Measurements from ENCODE around the gene RARRES2. TPM values are rescaled to one million over a fixed set of nuclear protein-coding genes. Genes with fewer than 3 reads are reported as not detected.
"Not testable (repeated sequence)": the region's sequence is repeated elsewhere in the genome, so short reads cannot be mapped to it uniquely, and the experiment has no call there.

RARRES2 gene
- total RNA-seq, 1 donor from 2014 or later, result 19.4 TPM

- not testable (repeated sequence) for H3K27ac ChIP-seq (ENCODE audit: low read depth, low read length); H3K79me2 ChIP-seq (ENCODE audit: insufficient read depth, low read length); H4K20me1 ChIP-seq (ENCODE audit: insufficient read depth, low read length); H2AFZ ChIP-seq (ENCODE audit: low read depth, low read length); H3K4me2 ChIP-seq (ENCODE audit: low read length); H3K27me3 Mint-ChIP-seq (ENCODE audit: low read depth, unreplicated experiment); H3K4me3 Mint-ChIP-seq (ENCODE audit: unreplicated experiment); H3K9me3 ChIP-seq (ENCODE audit: insufficient read depth, low read depth, low read length); H3K27ac Mint-ChIP-seq (ENCODE audit: unreplicated experiment); H3K4me1 ChIP-seq (ENCODE audit: insufficient read depth, low read length); H3K4me3 ChIP-seq (ENCODE audit: insufficient read depth, low read depth, low read length); H3K27me3 ChIP-seq (ENCODE audit: insufficient read depth, low read length); H3K9ac ChIP-seq (ENCODE audit: low read length); H3K36me3 ChIP-seq (ENCODE audit: insufficient read depth, low read length); H3K36me3 Mint-ChIP-seq (ENCODE audit: low read depth, unreplicated experiment); DNase-seq (ENCODE audit: low read depth); FAIRE-seq; H3K9me3 Mint-ChIP-seq (ENCODE audit: unreplicated experiment)
- H3K4me1 Mint-ChIP-seq (ENCODE audit: low read depth, unreplicated experiment), result peaks cover 16% of the 10 kb centered on the region
Measured at GRCh38 chr7:150304499-150305258, 36.8 kb downstream of the RARRES2 start.

- H2AFZ ChIP-seq (ENCODE audit: low read depth, low read length); H3K27me3 Mint-ChIP-seq (ENCODE audit: low read depth, unreplicated experiment); H3K27ac Mint-ChIP-seq (ENCODE audit: unreplicated experiment); H3K4me3 Mint-ChIP-seq (ENCODE audit: unreplicated experiment); H3K27me3 ChIP-seq (ENCODE audit: insufficient read depth, low read length); H3K36me3 Mint-ChIP-seq (ENCODE audit: low read depth, unreplicated experiment); H3K4me3 ChIP-seq (ENCODE audit: insufficient read depth, low read depth, low read length); H3K27ac ChIP-seq (ENCODE audit: low read depth, low read length); H4K20me1 ChIP-seq (ENCODE audit: insufficient read depth, low read length); H3K9ac ChIP-seq (ENCODE audit: low read length); FAIRE-seq; H3K79me2 ChIP-seq (ENCODE audit: insufficient read depth, low read length); H3K9me3 Mint-ChIP-seq (ENCODE audit: unreplicated experiment); H3K4me2 ChIP-seq (ENCODE audit: low read length); H3K4me1 ChIP-seq (ENCODE audit: insufficient read depth, low read length); H3K9me3 ChIP-seq (ENCODE audit: insufficient read depth, low read depth, low read length); H3K36me3 ChIP-seq (ENCODE audit: insufficient read depth, low read length): not testable (repeated sequence)
- DNase-seq (ENCODE audit: low read depth), result peak; percentile 55
- H3K4me1 Mint-ChIP-seq (ENCODE audit: low read depth, unreplicated experiment), result peaks cover 16% of the 10 kb centered on the region
Measured at GRCh38 chr7:150302908-150303310, 38.5 kb downstream of the RARRES2 start.

DNA sequence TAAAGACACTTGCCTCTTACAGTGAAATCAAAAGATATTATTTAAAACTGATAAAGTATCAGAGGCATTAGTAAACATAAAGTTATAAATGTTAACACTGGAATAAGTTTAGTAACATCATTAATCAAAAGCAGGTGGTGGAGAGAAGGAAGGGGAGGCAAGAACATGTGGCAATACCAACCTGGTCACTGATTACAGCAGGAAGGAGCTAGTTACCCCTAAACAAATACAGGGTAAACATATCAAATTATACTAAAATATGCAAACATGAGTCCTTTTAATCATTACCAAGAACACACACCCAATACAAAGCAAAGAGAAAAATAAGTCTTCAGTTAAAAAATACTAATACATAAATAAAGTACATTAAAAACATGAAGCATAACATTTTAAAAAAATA lies 43.5 kb downstream of the RARRES2 start:
- H3K36me3 Mint-ChIP-seq (ENCODE audit: low read depth, unreplicated experiment); H3K4me2 ChIP-seq (ENCODE audit: low read length); H3K27me3 ChIP-seq (ENCODE audit: insufficient read depth, low read length); DNase-seq (ENCODE audit: low read depth); H4K20me1 ChIP-seq (ENCODE audit: insufficient read depth, low read length); H3K9me3 Mint-ChIP-seq (ENCODE audit: unreplicated experiment); H3K9ac ChIP-seq (ENCODE audit: low read length); FAIRE-seq; H3K4me3 ChIP-seq (ENCODE audit: insufficient read depth, low read depth, low read length); H3K27ac Mint-ChIP-seq (ENCODE audit: unreplicated experiment); H3K79me2 ChIP-seq (ENCODE audit: insufficient read depth, low read length); H3K27me3 Mint-ChIP-seq (ENCODE audit: low read depth, unreplicated experiment); H3K27ac ChIP-seq (ENCODE audit: low read depth, low read length); H3K4me3 Mint-ChIP-seq (ENCODE audit: unreplicated experiment); H2AFZ ChIP-seq (ENCODE audit: low read depth, low read length); H3K9me3 ChIP-seq (ENCODE audit: insufficient read depth, low read depth, low read length); H3K4me1 Mint-ChIP-seq (ENCODE audit: low read depth, unreplicated experiment); H3K4me1 ChIP-seq (ENCODE audit: insufficient read depth, low read length); H3K36me3 ChIP-seq (ENCODE audit: insufficient read depth, low read length): not testable (repeated sequence)

GRCh38 chr7:150296802-150297201 lies 44.6 kb downstream of the RARRES2 start:
- DNase-seq (ENCODE audit: low read depth); H3K9me3 Mint-ChIP-seq (ENCODE audit: unreplicated experiment); H3K36me3 Mint-ChIP-seq (ENCODE audit: low read depth, unreplicated experiment); H3K4me1 ChIP-seq (ENCODE audit: insufficient read depth, low read length); H3K27me3 Mint-ChIP-seq (ENCODE audit: low read depth, unreplicated experiment); H3K9me3 ChIP-seq (ENCODE audit: insufficient read depth, low read depth, low read length); H3K79me2 ChIP-seq (ENCODE audit: insufficient read depth, low read length); FAIRE-seq; H3K9ac ChIP-seq (ENCODE audit: low read length); H4K20me1 ChIP-seq (ENCODE audit: insufficient read depth, low read length); H3K27me3 ChIP-seq (ENCODE audit: insufficient read depth, low read length); H2AFZ ChIP-seq (ENCODE audit: low read depth, low read length); H3K27ac Mint-ChIP-seq (ENCODE audit: unreplicated experiment); H3K4me3 Mint-ChIP-seq (ENCODE audit: unreplicated experiment); H3K4me2 ChIP-seq (ENCODE audit: low read length); H3K27ac ChIP-seq (ENCODE audit: low read depth, low read length); H3K4me3 ChIP-seq (ENCODE audit: insufficient read depth, low read depth, low read length); H3K4me1 Mint-ChIP-seq (ENCODE audit: low read depth, unreplicated experiment); H3K36me3 ChIP-seq (ENCODE audit: insufficient read depth, low read length): not testable (repeated sequence)

GRCh38 chr7:150295614-150296013 lies 45.8 kb downstream of the RARRES2 start:
- not testable (repeated sequence) for H3K79me2 ChIP-seq (ENCODE audit: insufficient read depth, low read length); DNase-seq (ENCODE audit: low read depth); H3K27me3 Mint-ChIP-seq (ENCODE audit: low read depth, unreplicated experiment); H3K4me2 ChIP-seq (ENCODE audit: low read length); FAIRE-seq; H3K27ac ChIP-seq (ENCODE audit: low read depth, low read length); H2AFZ ChIP-seq (ENCODE audit: low read depth, low read length); H3K9me3 Mint-ChIP-seq (ENCODE audit: unreplicated experiment); H3K36me3 ChIP-seq (ENCODE audit: insufficient read depth, low read length); H3K4me1 ChIP-seq (ENCODE audit: insufficient read depth, low read length); H3K9me3 ChIP-seq (ENCODE audit: insufficient read depth, low read depth, low read length); H3K4me1 Mint-ChIP-seq (ENCODE audit: low read depth, unreplicated experiment); H3K36me3 Mint-ChIP-seq (ENCODE audit: low read depth, unreplicated experiment); H3K4me3 ChIP-seq (ENCODE audit: insufficient read depth, low read depth, low read length); H4K20me1 ChIP-seq (ENCODE audit: insufficient read depth, low read length); H3K4me3 Mint-ChIP-seq (ENCODE audit: unreplicated experiment); H3K27me3 ChIP-seq (ENCODE audit: insufficient read depth, low read length); H3K27ac Mint-ChIP-seq (ENCODE audit: unreplicated experiment); H3K9ac ChIP-seq (ENCODE audit: low read length)

- FAIRE-seq; H3K27me3 Mint-ChIP-seq (ENCODE audit: low read depth, unreplicated experiment); H4K20me1 ChIP-seq (ENCODE audit: insufficient read depth, low read length); H3K36me3 Mint-ChIP-seq (ENCODE audit: low read depth, unreplicated experiment); H3K4me3 ChIP-seq (ENCODE audit: insufficient read depth, low read depth, low read length); H3K9ac ChIP-seq (ENCODE audit: low read length); H3K4me3 Mint-ChIP-seq (ENCODE audit: unreplicated experiment); H3K4me1 ChIP-seq (ENCODE audit: insufficient read depth, low read length); H2AFZ ChIP-seq (ENCODE audit: low read depth, low read length); H3K27me3 ChIP-seq (ENCODE audit: insufficient read depth, low read length); H3K9me3 ChIP-seq (ENCODE audit: insufficient read depth, low read depth, low read length); H3K36me3 ChIP-seq (ENCODE audit: insufficient read depth, low read length); H3K79me2 ChIP-seq (ENCODE audit: insufficient read depth, low read length); H3K9me3 Mint-ChIP-seq (ENCODE audit: unreplicated experiment); H3K27ac ChIP-seq (ENCODE audit: low read depth, low read length); H3K27ac Mint-ChIP-seq (ENCODE audit: unreplicated experiment); H3K4me1 Mint-ChIP-seq (ENCODE audit: low read depth, unreplicated experiment); H3K4me2 ChIP-seq (ENCODE audit: low read length); DNase-seq (ENCODE audit: low read depth): not testable (repeated sequence)
Measured at GRCh38 chr7:150295027-150295426, 46.4 kb downstream of the RARRES2 start.
